Calu3 (cell line): ENCODE measurements around the gene NLRP13. TPM values are rescaled to one million over a fixed set of nuclear protein-coding genes. Genes with fewer than 3 reads are reported as not detected.

ENCODE experiments used
- BruUV-seq: library from RNA; stranded (reverse); fragments of 400-500 nt; replicated peaks from 2 replicates; lab custom pipeline; 2021; lab: Mats Ljungman, UMichigan
- CTCF ChIA-PET: fragments of 300-600 bp; sonication (Branson Sonifier 250); formaldehyde crosslinking; loops from one replicate; lab custom pipeline; 2022; ENCODE audit warnings: antibody characterized with exemption; lab: Charles Lee
- DNase-seq: peaks from one replicate; pipeline ENCODE4 v3.0.0; 2022
- H3K27ac Mint-ChIP-seq: one replicate; pipeline ENCODE4 v1.8.0; 2022; ENCODE audit warnings: mixed read lengths; ENCODE audit not compliant: unreplicated experiment
- H3K27me3 Mint-ChIP-seq: one replicate; pipeline ENCODE4 v1.8.0; 2022; ENCODE audit warnings: mixed read lengths; ENCODE audit not compliant: unreplicated experiment
- H3K36me3 Mint-ChIP-seq: one replicate; pipeline ENCODE4 v1.8.0; 2022; ENCODE audit warnings: mild to moderate bottlenecking, moderate library complexity, mixed read lengths; ENCODE audit not compliant: insufficient read depth, unreplicated experiment
- H3K4me1 Mint-ChIP-seq: one replicate; pipeline ENCODE4 v1.8.0; 2022; ENCODE audit warnings: mild to moderate bottlenecking, low read depth, mixed read lengths; ENCODE audit not compliant: unreplicated experiment
- H3K4me3 Mint-ChIP-seq: one replicate; pipeline ENCODE4 v1.8.0; 2022; ENCODE audit warnings: mild to moderate bottlenecking, low read depth, moderate library complexity, mixed read lengths; ENCODE audit not compliant: unreplicated experiment
- H3K9me3 Mint-ChIP-seq: one replicate; pipeline ENCODE4 v1.8.0; 2022; ENCODE audit warnings: low read depth, mixed read lengths; ENCODE audit not compliant: unreplicated experiment
- CTCF ChIP-seq: fragments of 200-600 bp; IDR thresholded peaks from one replicate; pipeline ENCODE4 v1.8.0; 2022; ENCODE audit warnings: antibody characterized with exemption; ENCODE audit not compliant: unreplicated experiment
- intact Hi-C: fragments of 100-400 bp; cut with micrococcal nuclease; formaldehyde crosslinking; loops from one replicate; pipeline ENCODE4 v1.10.0; 2022; ENCODE audit not compliant: unreplicated experiment
- total RNA-seq: library from RNA; stranded (reverse); gene quantifications from 2 replicates; pipeline ENCODE4 v1.2.3, GENCODE V29; 2022

Gene NLRP13
- total RNA-seq, 1 experiment from 2014 or later: not detected

GRCh38 chr19:55870736-55871135 is 61.4 kb downstream of the NLRP13 start:
- TF ChIP-seq CTCF: no peak
- peaks cover 12% of the 10 kb centered on the region for H3K9me3 Mint-ChIP-seq
- H3K27me3 Mint-ChIP-seq: no peaks in the 10 kb centered on the region
- intact Hi-C loops: no loop called here
- H3K4me1 Mint-ChIP-seq: no peaks in the 10 kb centered on the region
- no peak for DNase-seq
- BruUV-seq: no TSS peak
- no peaks in the 10 kb centered on the region for H3K36me3 Mint-ChIP-seq
- no peak overlapping the region for H3K4me3 Mint-ChIP-seq
- CTCF ChIA-PET: no interaction called here
- no peak overlapping the region for H3K27ac Mint-ChIP-seq

GRCh38 chr19:55867101-55867500 is 65.0 kb downstream of the NLRP13 start:
- Mint-ChIP-seq H3K9me3 (peaks cover 11% of the 10 kb centered on the region), H3K4me1 (no peaks in the 10 kb centered on the region), H3K27ac (no peak overlapping the region), H3K4me3 (no peak overlapping the region), H3K36me3 (no peaks in the 10 kb centered on the region), H3K27me3 (no peaks in the 10 kb centered on the region)
- TF ChIP-seq CTCF: no peak
- no peak for DNase-seq
- intact Hi-C loops: no loop called here
- BruUV-seq: no TSS peak
- CTCF ChIA-PET: no interaction called here

- H3K36me3 Mint-ChIP-seq: no peaks in the 10 kb centered on the region
- BruUV-seq: no TSS peak
- H3K27me3 Mint-ChIP-seq: no peaks in the 10 kb centered on the region
- H3K4me3 Mint-ChIP-seq: no peak overlapping the region
- no peak for DNase-seq
- intact Hi-C loops: no loop called here
- H3K4me1 Mint-ChIP-seq: no peaks in the 10 kb centered on the region
- no peak for TF ChIP-seq CTCF
- CTCF ChIA-PET: no interaction called here
- H3K27ac Mint-ChIP-seq: no peak overlapping the region
- peaks cover 13% of the 10 kb centered on the region for H3K9me3 Mint-ChIP-seq
These were observed 65.6 kb downstream of the NLRP13 start for GRCh38 chr19:55866521-55866920.

GRCh38 chr19:55858969-55859368 is 73.2 kb downstream of the NLRP13 start:
- H3K36me3 Mint-ChIP-seq: no peaks in the 10 kb centered on the region
- H3K27ac Mint-ChIP-seq: no peak overlapping the region
- peaks cover 5% of the 10 kb centered on the region for H3K9me3 Mint-ChIP-seq
- intact Hi-C loops: no loop called here
- CTCF ChIA-PET: no interaction called here
- no peak for DNase-seq
- no peak for TF ChIP-seq CTCF
- BruUV-seq: no TSS peak
- H3K27me3 Mint-ChIP-seq: no peaks in the 10 kb centered on the region
- H3K4me3 Mint-ChIP-seq: no peak overlapping the region
- no peaks in the 10 kb centered on the region for H3K4me1 Mint-ChIP-seq
